Karpas-422 (cell line): Measurements from ENCODE around the gene PELI2. TPM values are rescaled to one million over a fixed set of nuclear protein-coding genes. Genes with fewer than 3 reads are reported as not detected.
"Not testable (repeated sequence)": the region's sequence is repeated elsewhere in the genome, so short reads cannot be mapped to it uniquely, and the experiment has no call there.

Source experiments
- DNase-seq: peaks from one replicate; pipeline ENCODE4 v3.0.0-alpha.2; 2015
- H2AFZ ChIP-seq: fragments of 200-600 bp; sonication (generic); 2 replicates; pipeline ENCODE4 v1.6.1; 2014; ENCODE audit warnings: antibody characterized with exemption, low read length, mixed read lengths
- H3K27ac ChIP-seq: fragments of 200-600 bp; sonication (generic); 2 replicates; pipeline ENCODE4 v1.5.1; 2014; ENCODE audit warnings: mild to moderate bottlenecking, low read length, moderate library complexity
- H3K27me3 ChIP-seq: fragments of 200-600 bp; sonication (generic); 2 replicates; pipeline ENCODE4 v1.6.1; 2014; ENCODE audit warnings: low read length, mixed read lengths
- H3K36me3 ChIP-seq: fragments of 200-600 bp; sonication (generic); 2 replicates; pipeline ENCODE4 v1.6.1; 2014; ENCODE audit warnings: low read length, mixed read lengths; ENCODE audit not compliant: insufficient read depth
- H3K4me1 ChIP-seq: fragments of 200-600 bp; sonication (generic); 2 replicates; pipeline ENCODE4 v1.6.1; 2014; ENCODE audit warnings: mild to moderate bottlenecking, low read length, mixed read lengths
- H3K4me2 ChIP-seq: fragments of 200-600 bp; sonication (generic); 2 replicates; pipeline ENCODE4 v1.6.1; 2014; ENCODE audit warnings: low read length, low read depth, mild to moderate bottlenecking; ENCODE audit not compliant: poor library complexity, severe bottlenecking
- H3K4me3 ChIP-seq: fragments of 200-600 bp; sonication (generic); 2 replicates; pipeline ENCODE4 v1.5.1; 2014; ENCODE audit warnings: mild to moderate bottlenecking, antibody characterized with exemption, low read length, mixed read lengths
- H3K79me2 ChIP-seq: fragments of 200-600 bp; sonication (generic); 2 replicates; pipeline ENCODE4 v1.6.1; 2014; ENCODE audit warnings: mild to moderate bottlenecking, low read length, mixed read lengths
- H3K9ac ChIP-seq: fragments of 200-600 bp; sonication (generic); 2 replicates; pipeline ENCODE4 v1.6.0; 2014; ENCODE audit warnings: low read length
- H3K9me2 ChIP-seq: fragments of 200-600 bp; sonication (generic), shearing (Covaris generic); replicated peaks from 2 replicates; pipeline ENCODE4 v1.6.0; 2014; ENCODE audit warnings: mild to moderate bottlenecking, low read length, moderate library complexity; ENCODE audit not compliant: insufficient read depth
- H3K9me3 ChIP-seq: fragments of 300-700, 200-600 bp; sonication (generic); 2 replicates; pipeline ENCODE4 v1.6.1; 2014; ENCODE audit warnings: low read length, mixed read lengths
- H4K20me1 ChIP-seq: fragments of 200-600 bp; sonication (generic); 2 replicates; pipeline ENCODE4 v1.6.1; 2014; ENCODE audit warnings: mild to moderate bottlenecking, antibody characterized with exemption, low read length, low read depth; ENCODE audit not compliant: insufficient read depth
- total RNA-seq: library from RNA; depleted of rRNA; stranded (reverse); fragments of >200 nt; shearing (Covaris generic); gene quantifications from 2 replicates; pipeline ENCODE4 v1.2.3, GENCODE V29; 2014; ENCODE audit warnings: low replicate concordance

Gene PELI2
- total RNA-seq, 1 experiment from 2014 or later, result 0.30 TPM

DNA sequence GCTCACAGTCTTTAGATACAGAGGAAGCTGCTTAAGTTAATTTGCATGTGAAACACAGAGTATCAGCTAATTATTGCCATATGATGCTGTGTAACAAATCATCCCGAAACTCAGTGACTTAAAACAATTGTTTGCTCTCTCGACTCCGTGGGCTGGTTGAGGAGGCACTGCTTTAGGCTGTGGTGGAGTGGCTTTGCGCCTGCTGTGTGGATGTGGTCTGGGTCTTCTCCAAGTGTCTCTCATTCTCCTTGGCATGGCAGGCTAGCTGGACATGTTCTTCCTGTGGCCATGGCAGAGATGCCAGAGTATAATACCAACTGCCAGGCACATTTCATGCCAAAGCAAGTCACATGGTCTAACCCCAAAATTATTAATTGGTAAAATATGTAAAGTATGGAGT, 40.9 kb downstream of the PELI2 start:
- H3K36me3 ChIP-seq, result no peaks in the 10 kb centered on the region
- no peaks in the 10 kb centered on the region for H3K4me1 ChIP-seq
- DNase-seq, result no peak
- no peaks in the 10 kb centered on the region for H3K79me2 ChIP-seq
- no peak overlapping the region for H3K27ac ChIP-seq
- H4K20me1 ChIP-seq, result no peaks in the 10 kb centered on the region
- no peak overlapping the region for H3K9ac ChIP-seq
- no peak overlapping the region for H3K4me2 ChIP-seq
- no peak overlapping the region for H2AFZ ChIP-seq
- no peaks in the 10 kb centered on the region for H3K9me3 ChIP-seq
- no peaks in the 10 kb centered on the region for H3K9me2 ChIP-seq
- H3K4me3 ChIP-seq, result no peak overlapping the region
- H3K27me3 ChIP-seq, result 0 out of 2 replicates have a peak, but pooled peaks cover 4% of the 10 kb centered on the region

DNA sequence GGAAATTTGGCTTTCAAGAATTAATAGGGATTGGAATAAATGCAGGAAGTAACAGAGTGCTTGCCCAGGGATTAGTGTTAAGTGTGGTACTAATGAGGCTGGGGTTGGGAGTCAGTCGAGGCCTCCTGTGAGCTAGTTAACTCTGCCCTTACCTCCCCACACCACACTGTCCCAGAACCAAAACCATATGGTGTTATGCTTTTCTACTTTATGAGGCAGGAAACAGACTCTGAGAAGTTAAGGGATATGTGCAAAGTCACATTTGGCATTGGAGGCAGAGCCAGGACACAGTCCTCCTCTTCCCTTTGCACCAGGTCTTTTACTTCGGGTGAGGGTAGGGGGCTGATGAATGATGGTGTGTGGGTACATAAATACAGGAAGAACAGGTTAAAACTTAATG, 41.9 kb downstream of the PELI2 start:
- Histone ChIP-seq H3K27me3 (0 out of 2 replicates have a peak, but pooled peaks cover 4% of the 10 kb centered on the region), H3K4me3 (no peak overlapping the region), H4K20me1 (no peaks in the 10 kb centered on the region), H3K9me3 (no peaks in the 10 kb centered on the region), H2AFZ (no peak overlapping the region), H3K4me1 (no peaks in the 10 kb centered on the region), H3K36me3 (no peaks in the 10 kb centered on the region), H3K9ac (no peak overlapping the region), H3K9me2 (no peaks in the 10 kb centered on the region), H3K27ac (no peak overlapping the region), H3K4me2 (no peak overlapping the region), H3K79me2 (no peaks in the 10 kb centered on the region)
- DNase-seq, result no peak

DNA sequence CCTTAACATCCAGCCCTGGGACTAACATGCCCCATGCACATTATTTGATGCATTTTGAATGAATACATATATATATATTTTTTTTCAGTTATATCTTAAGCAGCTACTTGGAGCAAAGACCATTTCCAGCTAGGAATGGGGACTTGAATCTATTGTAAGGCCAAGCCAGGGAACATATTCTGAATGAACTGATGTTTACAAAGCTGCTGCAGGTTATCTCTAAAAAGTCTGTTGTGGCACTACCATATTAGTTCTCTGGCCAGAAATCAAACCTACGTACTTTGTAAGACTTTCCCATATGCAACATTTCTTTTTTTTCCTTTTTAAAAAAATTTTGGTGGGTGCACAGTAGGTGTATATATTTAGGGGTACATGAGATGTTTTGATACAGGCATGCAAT, 43.4 kb downstream of the PELI2 start:
- Histone ChIP-seq H3K9me3 (no peaks in the 10 kb centered on the region), H3K9ac (no peak overlapping the region), H3K4me3 (no peak overlapping the region), H4K20me1 (no peaks in the 10 kb centered on the region), H3K4me2 (no peak overlapping the region), H3K36me3 (no peaks in the 10 kb centered on the region), H3K4me1 (no peaks in the 10 kb centered on the region), H3K27ac (no peak overlapping the region), H3K79me2 (no peaks in the 10 kb centered on the region), H3K9me2 (no peaks in the 10 kb centered on the region), H3K27me3 (0 out of 2 replicates have a peak, but pooled peaks cover 4% of the 10 kb centered on the region), H2AFZ (no peak overlapping the region)
- no peak for DNase-seq

DNA sequence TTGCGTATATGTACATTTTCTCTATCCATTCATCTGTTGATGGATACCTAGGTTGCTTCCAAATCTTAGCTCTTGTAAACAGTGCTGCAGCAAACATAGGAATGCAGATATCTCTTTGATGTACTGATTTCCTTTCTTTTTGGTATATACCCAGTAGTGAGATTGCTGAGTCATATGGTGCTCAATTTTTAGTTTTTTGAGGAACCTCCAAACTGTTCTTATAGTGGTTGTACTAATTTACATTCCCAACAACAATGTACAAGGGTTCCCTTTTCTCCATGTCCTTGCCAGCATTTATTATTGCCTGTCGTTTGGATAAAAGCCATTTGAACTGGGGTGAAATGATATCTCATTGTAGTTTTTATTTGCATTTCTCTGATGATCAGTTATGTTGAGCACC, 44.3 kb downstream of the PELI2 start:
- Histone ChIP-seq H3K79me2 (no peaks in the 10 kb centered on the region), H3K4me2 (no peak overlapping the region), H3K9ac (no peak overlapping the region), H3K4me1 (no peaks in the 10 kb centered on the region), H3K36me3 (no peaks in the 10 kb centered on the region), H3K27me3 (0 out of 2 replicates have a peak, but pooled peaks cover 4% of the 10 kb centered on the region), H4K20me1 (no peaks in the 10 kb centered on the region), H2AFZ (no peak overlapping the region), H3K9me2 (no peaks in the 10 kb centered on the region), H3K4me3 (no peak overlapping the region), H3K27ac (no peak overlapping the region), H3K9me3 (no peaks in the 10 kb centered on the region)
- DNase-seq, result no peak

DNA sequence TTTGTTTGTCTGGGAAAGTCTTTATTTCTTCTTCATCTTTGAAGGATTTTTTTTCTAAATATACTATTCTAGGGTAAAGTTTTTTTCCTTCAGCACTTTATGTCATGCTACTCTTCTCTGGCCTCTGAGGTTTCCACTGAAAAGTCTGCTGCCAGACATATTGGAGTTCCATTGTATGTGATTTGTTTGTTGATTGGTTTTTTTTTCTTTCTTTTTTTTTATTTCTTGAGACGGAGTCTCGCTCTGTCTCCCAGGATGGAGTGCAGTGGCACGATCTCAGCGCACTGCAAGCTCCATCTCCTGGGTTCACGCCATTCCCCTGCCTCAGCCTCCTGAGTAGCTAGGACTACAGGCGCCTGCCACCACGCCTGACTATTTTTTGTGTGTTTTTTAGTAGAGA, 48.4 kb downstream of the PELI2 start:
- not testable (repeated sequence) for H2AFZ ChIP-seq, H3K4me3 ChIP-seq, H3K9me3 ChIP-seq, H3K27me3 ChIP-seq, H3K79me2 ChIP-seq, H3K9me2 ChIP-seq, H3K9ac ChIP-seq, H3K36me3 ChIP-seq, H3K27ac ChIP-seq, H4K20me1 ChIP-seq, H3K4me2 ChIP-seq, DNase-seq, H3K4me1 ChIP-seq

DNA sequence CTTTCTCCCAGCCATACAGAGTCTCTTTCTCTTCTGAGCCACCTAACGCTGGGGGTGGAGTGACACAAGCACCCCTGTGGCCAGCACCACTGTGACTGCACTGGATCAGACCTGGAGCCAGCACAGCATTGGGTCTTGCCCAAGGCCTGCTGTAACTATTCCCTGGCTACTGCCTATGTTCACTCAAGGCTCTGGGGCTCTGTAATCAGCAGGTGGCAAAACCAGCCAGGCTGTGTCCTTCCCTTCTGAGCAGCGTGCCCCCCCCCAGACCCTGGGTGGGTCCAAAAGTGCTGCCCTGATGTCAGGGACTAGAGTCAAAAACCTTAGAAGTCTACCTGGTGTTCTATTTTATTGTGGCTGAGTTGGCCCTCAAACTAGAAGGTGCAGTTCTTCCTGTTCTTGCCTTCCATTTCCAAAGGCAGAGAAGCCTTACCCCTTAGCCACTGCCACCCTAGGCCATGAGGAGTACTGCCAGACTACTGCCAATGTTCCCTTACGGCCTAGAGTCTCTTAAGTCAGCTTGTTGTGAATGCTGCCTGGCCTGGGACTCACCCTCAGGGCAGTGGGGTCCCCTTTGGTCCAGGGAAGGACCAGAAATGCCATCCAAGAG, 49.9 kb downstream of the PELI2 start:
- Histone ChIP-seq H3K27ac (no peak overlapping the region), H3K4me2 (no peak overlapping the region), H4K20me1 (no peaks in the 10 kb centered on the region), H3K4me1 (no peaks in the 10 kb centered on the region), H2AFZ (no peak overlapping the region), H3K36me3 (no peaks in the 10 kb centered on the region), H3K27me3 (no peaks in the 10 kb centered on the region), H3K79me2 (no peaks in the 10 kb centered on the region), H3K4me3 (no peak overlapping the region), H3K9me3 (no peaks in the 10 kb centered on the region), H3K9me2 (no peaks in the 10 kb centered on the region), H3K9ac (no peak overlapping the region)
- DNase-seq, result no peak

DNA sequence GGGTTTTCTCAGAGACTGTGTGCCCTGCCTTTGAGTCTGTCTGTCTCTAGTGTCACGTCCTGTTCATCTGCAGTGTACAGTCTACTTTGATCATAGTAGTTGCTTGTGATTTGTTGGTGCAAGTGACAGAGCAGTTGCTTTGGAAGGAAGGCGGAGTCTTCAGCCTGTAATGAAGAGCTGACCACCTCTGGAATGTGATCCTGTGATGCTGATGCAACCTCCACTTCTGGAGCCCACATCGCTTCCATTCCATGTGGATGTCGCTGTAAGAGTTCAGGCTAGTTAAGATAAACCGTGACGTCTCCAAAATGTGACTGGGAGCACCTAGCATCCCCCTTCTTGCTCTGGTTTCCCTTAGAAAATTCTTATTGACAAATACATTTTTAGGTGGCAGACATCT, 51.8 kb downstream of the PELI2 start:
- Histone ChIP-seq H3K4me1 (no peaks in the 10 kb centered on the region), H3K27me3 (no peaks in the 10 kb centered on the region), H3K79me2 (no peaks in the 10 kb centered on the region), H2AFZ (no peak overlapping the region), H3K27ac (no peak overlapping the region), H3K4me3 (no peak overlapping the region), H4K20me1 (no peaks in the 10 kb centered on the region), H3K4me2 (no peak overlapping the region), H3K9ac (no peak overlapping the region), H3K9me2 (no peaks in the 10 kb centered on the region), H3K36me3 (no peaks in the 10 kb centered on the region), H3K9me3 (no peaks in the 10 kb centered on the region)
- no peak for DNase-seq

DNA sequence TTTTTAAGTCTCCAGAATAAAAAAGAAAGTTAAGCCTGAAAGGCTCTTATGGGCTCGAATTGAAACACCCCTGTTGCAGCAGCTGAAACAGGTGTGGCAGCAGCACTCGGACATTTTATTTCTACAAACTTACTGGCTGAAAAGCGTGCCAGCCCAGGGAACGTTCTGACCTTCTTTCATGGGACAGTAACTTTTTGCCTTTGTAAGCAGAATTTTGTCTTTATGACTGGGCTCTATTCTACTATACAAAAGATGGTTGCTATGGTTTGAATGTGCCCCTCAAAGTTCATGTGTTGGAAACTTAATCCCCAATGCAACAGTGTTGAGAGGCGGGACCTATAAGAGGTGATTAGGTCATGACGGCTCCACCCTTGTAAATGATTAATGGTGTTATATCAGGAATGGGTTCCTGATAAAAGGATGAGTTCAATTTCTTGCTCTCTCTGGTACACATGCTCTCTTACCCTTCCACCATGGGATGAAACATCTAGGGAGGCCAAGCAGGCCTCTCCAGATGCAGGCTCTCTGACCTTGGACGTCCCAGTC, 52.7 kb downstream of the PELI2 start:
- Histone ChIP-seq H3K9me2 (no peaks in the 10 kb centered on the region), H3K27ac (no peak overlapping the region), H3K9ac (no peak overlapping the region), H3K4me3 (no peak overlapping the region), H2AFZ (no peak overlapping the region), H4K20me1 (no peaks in the 10 kb centered on the region), H3K36me3 (no peaks in the 10 kb centered on the region), H3K4me1 (no peaks in the 10 kb centered on the region), H3K27me3 (no peaks in the 10 kb centered on the region), H3K4me2 (no peak overlapping the region), H3K9me3 (no peaks in the 10 kb centered on the region), H3K79me2 (no peaks in the 10 kb centered on the region)
- DNase-seq, result no peak
